A549 (cell line): Measurements from ENCODE around the gene TRIM22. TPM values are rescaled to one million over a fixed set of nuclear protein-coding genes. Genes with fewer than 3 reads are reported as not detected.

ENCODE experiments used
- ATAC-seq, 2 experiments: fragments of 200-7000 bp in 1 of 2; fragments of >200 bp in 1 of 2; cut with Nextera tagmentation in 1 of 2; cut with Tn5 transposase in 1 of 2; 3 replicates each; pipeline versions ENCODE4 v1.8.0 to v1.9.1; 2018 to 2020; ENCODE audit warnings: mild to moderate bottlenecking in 1 of 2, moderate library complexity in 1 of 2
- CTCF ChIA-PET: fragments of 300-600 bp; sonication (Branson Sonifier 250); formaldehyde crosslinking; extraction: SDS; loops from one replicate; lab custom pipeline; 2021; ENCODE audit warnings: antibody characterized with exemption, inconsistent platforms; lab: Yijun Ruan, JAX
- POLR2A ChIA-PET: fragments of 350-600 bp; formaldehyde crosslinking; extraction: SDS; loops from one replicate; lab custom pipeline; 2021; ENCODE audit warnings: antibody characterized with exemption, inconsistent platforms; lab: Yijun Ruan, JAX
- DNase-seq, 2 experiments: peaks; one replicate each; pipeline versions ENCODE4 v3.0.0 to v3.0.0-alpha.2; 2011 to 2016; ENCODE audit warnings: low read depth in 1 of 2, low spot score in 1 of 2
- FAIRE-seq: peaks from 2 replicates; lab custom pipeline; 2011; peaks lifted over from hg19 to GRCh38; lab: Jason Lieb, UNC
- H3K27ac ChIP-seq, 2 experiments: fragments of >200 bp; sonication (Bioruptor Twin); formaldehyde crosslinking; 3 replicates each; pipeline ENCODE4 v1.5.1; 2016 to 2017
- H3K4me1 ChIP-seq: fragments of >200 bp; sonication (Bioruptor Twin); formaldehyde crosslinking; 3 replicates; pipeline ENCODE4 v1.6.1; 2016
- H3K4me2 ChIP-seq: fragments of >200 bp; sonication (Bioruptor Twin); formaldehyde crosslinking; 3 replicates; pipeline ENCODE4 v1.6.1; 2016
- H3K4me3 ChIP-seq: fragments of >200 bp; sonication (Bioruptor Twin); formaldehyde crosslinking; 3 replicates; pipeline ENCODE4 v1.5.1; 2016
- H3K9me3 ChIP-seq: fragments of >200 bp; sonication (Bioruptor Twin); formaldehyde crosslinking; 3 replicates; pipeline ENCODE4 v1.6.1; 2016
- ATOH8 ChIP-seq: fragments of 250-450 bp; sonication (Bioruptor Pico); IDR thresholded peaks from 2 replicates; pipeline ENCODE4 v1.5.0; 2020; ENCODE audit warnings: low read depth, mild to moderate bottlenecking, moderate library complexity
- CBX8 ChIP-seq: fragments of 200-600 bp; sonication (generic); IDR thresholded peaks from 2 replicates; pipeline ENCODE4 v1.6.1; 2016
- EHF ChIP-seq: fragments of 250-450 bp; sonication (Bioruptor Pico); IDR thresholded peaks from 2 replicates; pipeline ENCODE4 v1.5.0; 2020; ENCODE audit warnings: mild to moderate bottlenecking
- EHMT2 ChIP-seq: fragments of 200-600 bp; sonication (generic); IDR thresholded peaks from 2 replicates; pipeline ENCODE4 v1.6.1; 2016; ENCODE audit warnings: antibody characterized with exemption, low read depth, mild to moderate bottlenecking, moderate library complexity
- ELK1 ChIP-seq: fragments of 150-350 bp; IDR thresholded peaks from 2 replicates; pipeline ENCODE4 v1.6.1; 2014; ENCODE audit warnings: low read depth, mild to moderate bottlenecking, low read length
- EP300 ChIP-seq, 2 experiments: fragments of >200 bp; sonication (Bioruptor Twin); formaldehyde crosslinking; IDR thresholded peaks; 2 replicates in 1 of 2; 3 replicates in 1 of 2; pipeline ENCODE4 v1.6.1; 2016 to 2017
- ESRRA ChIP-seq: fragments of 150-350 bp; IDR thresholded peaks from 2 replicates; pipeline ENCODE4 v1.6.1; 2014; ENCODE audit warnings: mild to moderate bottlenecking, low read length, borderline replicate concordance
- FOSB ChIP-seq: fragments of 250-450 bp; sonication (Bioruptor Pico); IDR thresholded peaks from 2 replicates; pipeline ENCODE4 v1.5.0; 2020; ENCODE audit warnings: mild to moderate bottlenecking, moderate library complexity
- HOXA7 ChIP-seq: fragments of 250-450 bp; sonication (Bioruptor Pico); IDR thresholded peaks from 2 replicates; pipeline ENCODE4 v1.5.0; 2020; ENCODE audit warnings: mild to moderate bottlenecking, moderate library complexity
- JUN ChIP-seq, 2 experiments: fragments of >200 bp; sonication (Bioruptor Twin); formaldehyde crosslinking; IDR thresholded peaks; 2 replicates in 1 of 2; 3 replicates in 1 of 2; pipeline ENCODE4 v1.6.1; 2016 to 2017
- MAFK ChIP-seq: fragments of 450-650 bp; IDR thresholded peaks from 2 replicates; pipeline ENCODE4 v1.6.1; 2014; ENCODE audit not compliant: partially characterized antibody
- MAX ChIP-seq: IDR thresholded peaks from 2 replicates; pipeline ENCODE4 v1.6.1; 2012
- MAZ ChIP-seq: fragments of 150-350 bp; IDR thresholded peaks from 2 replicates; pipeline ENCODE4 v1.6.1; 2014; ENCODE audit warnings: antibody characterized with exemption, low read depth, low read length, borderline replicate concordance
- POLR2A ChIP-seq: IDR thresholded peaks from 2 replicates; pipeline ENCODE4 v1.6.1; 2012; ENCODE audit warnings: mild to moderate bottlenecking, low read length
- RAD21 ChIP-seq, 2 experiments: fragments of >200 bp in 1 of 2; sonication (Bioruptor Twin) in 1 of 2; formaldehyde crosslinking in 1 of 2; IDR thresholded peaks in 1 of 2; conservative IDR thresholded peaks in 1 of 2; 2 replicates in 1 of 2; 3 replicates in 1 of 2; pipeline ENCODE4 v1.6.1; 2012 to 2018; ENCODE audit warnings: inconsistent platforms in 1 of 2
- RARB ChIP-seq: fragments of 250-450 bp; sonication (Bioruptor Pico); IDR thresholded peaks from 2 replicates; pipeline ENCODE4 v1.8.0; 2021; ENCODE audit warnings: mild to moderate bottlenecking, moderate library complexity
- RFX5 ChIP-seq: fragments of 450-650 bp; IDR thresholded peaks from 2 replicates; pipeline ENCODE4 v1.7.1; 2014; ENCODE audit warnings: antibody characterized with exemption, mild to moderate bottlenecking, moderate library complexity
- SMC3 ChIP-seq: fragments of >200 bp; sonication (Bioruptor Twin); formaldehyde crosslinking; IDR thresholded peaks from 3 replicates; pipeline ENCODE4 v1.6.1; 2018; ENCODE audit warnings: inconsistent platforms
- SREBF2 ChIP-seq: fragments of 450-650 bp; IDR thresholded peaks from 2 replicates; pipeline ENCODE4 v1.6.1; 2014; ENCODE audit warnings: mild to moderate bottlenecking, moderate library complexity
- TFCP2L1 ChIP-seq: fragments of 250-450 bp; sonication (Bioruptor Pico); IDR thresholded peaks from 2 replicates; pipeline ENCODE4 v1.5.0; 2021; ENCODE audit warnings: mild to moderate bottlenecking
- TP53 ChIP-seq: fragments of 250-450 bp; sonication (Bioruptor Pico); IDR thresholded peaks from 2 replicates; pipeline ENCODE4 v1.5.0; 2021; ENCODE audit warnings: mild to moderate bottlenecking, moderate library complexity
- ZNF302 ChIP-seq: fragments of 250-450 bp; sonication (Bioruptor Pico); IDR thresholded peaks from 2 replicates; pipeline ENCODE4 v1.9.0; 2021; ENCODE audit warnings: inconsistent platforms, mild to moderate bottlenecking, moderate library complexity
- WGBS: methylation state at CpG from one replicate; pipeline ENCODE4 v1.1.6; 2017; ENCODE audit errors: missing lambda C conversion rate; 5-methylcytosine and 5-hydroxymethylcytosine counted together
- polyA plus RNA-seq, 4 experiments: library from polyadenylated mRNA; depleted of rRNA in 3 of 4; stranded (reverse); fragments of >200 nt; fragmentation: RNase III in 1 of 4; extraction: RNeasy Plus Mini Kit Qiagen cat#74134 plus additional on column Dnase treatment in 1 of 4; gene quantifications; 2 replicates in 3 of 4; 3 replicates in 1 of 4; pipeline ENCODE4 v1.2.3, GENCODE V29; 2011 to 2017
- TF ChIP-seq, protein P1 (sequence below): fragments of 250-450 bp; sonication (Bioruptor Pico); IDR thresholded peaks from 2 replicates; pipeline ENCODE4 v1.5.0; 2021; ENCODE audit warnings: mild to moderate bottlenecking, moderate library complexity, borderline replicate concordance

Gene TRIM22
- polyA plus RNA-seq, 2 of the 4 experiments (the other 2 are of a cell fraction) = 1.4 to 2.7 TPM

GRCh38 chr11:5703741-5704536 is 14.3 kb downstream of the TRIM22 start:
- ATAC-seq (no peak), DNase-seq (no peak), FAIRE-seq (no peak)
- Histone ChIP-seq H3K4me1 (no peaks in the 10 kb centered on the region), H3K4me3 (no peak overlapping the region), H3K27ac (no peak overlapping the region), H3K4me2 (no peak overlapping the region), H3K9me3 (no peaks in the 10 kb centered on the region)
- CTCF ChIA-PET = no interaction called here
- TF ChIP-seq RFX5 (no peak), POLR2A (no peak), RARB (CRISPR knock-in tag) (no peak), JUN (IDR thresholded peaks at IDR 0.05) (no peak), EP300 (IDR thresholded peaks at IDR 0.05) (no peak), MAFK (no peak), SREBF2 (no peak), RAD21 (conservative IDR thresholded peaks at IDR 0.05 in 1 of 2, IDR thresholded peaks at IDR 0.05 in 1 of 2) (no peak), MAZ (no peak)
- TF ChIP-seq, protein P1, sequence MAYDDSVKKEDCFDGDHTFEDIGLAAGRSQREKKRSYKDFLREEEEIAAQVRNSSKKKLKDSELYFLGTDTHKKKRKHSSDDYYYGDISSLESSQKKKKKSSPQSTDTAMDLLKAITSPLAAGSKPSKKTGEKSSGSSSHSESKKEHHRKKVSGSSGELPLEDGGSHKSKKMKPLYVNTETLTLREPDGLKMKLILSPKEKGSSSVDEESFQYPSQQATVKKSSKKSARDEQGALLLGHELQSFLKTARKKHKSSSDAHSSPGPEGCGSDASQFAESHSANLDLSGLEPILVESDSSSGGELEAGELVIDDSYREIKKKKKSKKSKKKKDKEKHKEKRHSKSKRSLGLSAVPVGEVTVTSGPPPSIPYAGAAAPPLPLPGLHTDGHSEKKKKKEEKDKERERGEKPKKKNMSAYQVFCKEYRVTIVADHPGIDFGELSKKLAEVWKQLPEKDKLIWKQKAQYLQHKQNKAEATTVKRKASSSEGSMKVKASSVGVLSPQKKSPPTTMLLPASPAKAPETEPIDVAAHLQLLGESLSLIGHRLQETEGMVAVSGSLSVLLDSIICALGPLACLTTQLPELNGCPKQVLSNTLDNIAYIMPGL (CRISPR knock-in tag) = no peak
- WGBS = 48% methylated on average over 2 of the region's 2 CpGs
- POLR2A ChIA-PET = no interaction called here

DNA sequence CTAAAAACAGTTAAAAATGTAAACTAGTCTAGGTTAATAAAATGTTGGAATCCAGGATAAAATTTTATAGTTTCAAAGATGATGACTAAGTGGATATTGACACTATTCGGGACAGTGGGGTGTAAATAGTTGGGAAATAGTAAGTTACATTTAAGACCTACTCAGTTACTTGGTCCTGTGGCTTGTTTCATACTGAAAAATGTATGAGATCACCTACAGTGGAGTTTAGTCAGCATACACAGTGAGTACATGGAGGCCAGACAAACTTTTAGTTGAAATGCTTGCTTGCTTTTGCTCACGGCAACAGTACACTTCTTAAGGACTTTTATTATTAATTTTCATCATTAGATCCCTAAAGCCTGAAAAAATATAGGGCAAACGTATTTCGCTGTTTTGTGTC is 16.1 kb downstream of the TRIM22 start:
- WGBS = 80% methylated on average over 4 of the region's 4 CpGs
- DNase-seq (no peak), ATAC-seq (no peak), FAIRE-seq (no peak)
- H3K27ac ChIP-seq = no peak overlapping the region
- no peaks in the 10 kb centered on the region for H3K4me1 ChIP-seq
- no peak overlapping the region for H3K4me2 ChIP-seq
- no peak for TF ChIP-seq ESRRA
- TF ChIP-seq TFCP2L1 (CRISPR knock-in tag) = no peak
- no peak for TF ChIP-seq MAX
- no peak for TF ChIP-seq ELK1
- TF ChIP-seq EHMT2 = no peak
- TF ChIP-seq ZNF302 (CRISPR knock-in tag) = no peak
- TF ChIP-seq FOSB (CRISPR knock-in tag) = no peak
- TF ChIP-seq ATOH8 (CRISPR knock-in tag) = no peak
- TF ChIP-seq SMC3 = no peak
- TF ChIP-seq TP53 = no peak
- TF ChIP-seq CBX8 = no peak
- TF ChIP-seq EHF (CRISPR knock-in tag) = no peak
- TF ChIP-seq JUN (IDR thresholded peaks at IDR 0.05) = no peak
- no peak for TF ChIP-seq MAFK
- TF ChIP-seq HOXA7 (CRISPR knock-in tag) = no peak
- no peaks in the 10 kb centered on the region for H3K9me3 ChIP-seq
- CTCF ChIA-PET = no interaction called here
- POLR2A ChIA-PET = no interaction called here
- no peak overlapping the region for H3K4me3 ChIP-seq
